Activated T-cell treated with anti-CD3 and anti-CD28 coated beads, Interleukin-2, amount 50 U/mL, for 4 hours (primary cell): ENCODE data around the gene OGFR. TPM values are rescaled to one million over a fixed set of nuclear protein-coding genes. Genes with fewer than 3 reads are reported as not detected.

Experiments
- ATAC-seq, 2 donors: fragments of 200-7000 bp; cut with Tn5 transposase; one replicate each; pipeline ENCODE4 v1.10.0; 2021
- DNase-seq: peaks from one replicate; pipeline ENCODE4 v3.0.0-alpha.2; 2020
- H3K27me3 Mint-ChIP-seq: one replicate; pipeline ENCODE4 v1.8.0; 2021; ENCODE audit warnings: low read depth, mixed read lengths
- H3K36me3 Mint-ChIP-seq: one replicate; pipeline ENCODE4 v1.8.0; 2022; ENCODE audit warnings: mixed read lengths; ENCODE audit not compliant: insufficient read depth
- H3K4me1 Mint-ChIP-seq: one replicate; pipeline ENCODE4 v1.8.0; 2021; ENCODE audit warnings: low read depth, mixed read lengths
- H3K4me3 Mint-ChIP-seq: one replicate; pipeline ENCODE4 v1.8.0; 2021; ENCODE audit warnings: mild to moderate bottlenecking, moderate library complexity, mixed read lengths
- H3K9me3 Mint-ChIP-seq: one replicate; pipeline ENCODE4 v1.8.0; 2021; ENCODE audit warnings: mixed read lengths
- total RNA-seq, 3 donors: library from RNA; stranded (reverse); gene quantifications; one replicate each; pipeline ENCODE4 v1.2.1, GENCODE V29; 2021

OGFR gene
- total RNA-seq, 3 donors from 2014 or later = 45.8 to 57.9 (median 53.9) TPM

GRCh38 chr20:62834967-62835730 lies 30.5 kb downstream of the OGFR start:
- H3K4me1 Mint-ChIP-seq = peaks cover 10% of the 10 kb centered on the region
- no peak for DNase-seq
- no peaks in the 10 kb centered on the region for H3K9me3 Mint-ChIP-seq
- peaks cover 2% of the 10 kb centered on the region for H3K27me3 Mint-ChIP-seq
- H3K4me3 Mint-ChIP-seq = no peak overlapping the region
- ATAC-seq = no peak
- H3K36me3 Mint-ChIP-seq = no peaks in the 10 kb centered on the region

- no peaks in the 10 kb centered on the region for H3K36me3 Mint-ChIP-seq
- H3K9me3 Mint-ChIP-seq = no peaks in the 10 kb centered on the region
- peaks cover 10% of the 10 kb centered on the region for H3K4me1 Mint-ChIP-seq
- peaks cover 2% of the 10 kb centered on the region for H3K27me3 Mint-ChIP-seq
- no peak for ATAC-seq
- DNase-seq = no peak
- no peak overlapping the region for H3K4me3 Mint-ChIP-seq
Observed at GRCh38 chr20:62835931-62836861, 31.6 kb downstream of the OGFR start.

GRCh38 chr20:62836967-62837490 lies 32.4 kb downstream of the OGFR start:
- H3K4me1 Mint-ChIP-seq = peaks cover 7% of the 10 kb centered on the region
- no peak for ATAC-seq
- no peak for DNase-seq
- H3K27me3 Mint-ChIP-seq = peaks cover 2% of the 10 kb centered on the region
- no peaks in the 10 kb centered on the region for H3K36me3 Mint-ChIP-seq
- H3K4me3 Mint-ChIP-seq = no peak overlapping the region
- no peaks in the 10 kb centered on the region for H3K9me3 Mint-ChIP-seq

- no peaks in the 10 kb centered on the region for H3K9me3 Mint-ChIP-seq
- H3K36me3 Mint-ChIP-seq = no peaks in the 10 kb centered on the region
- peaks cover 2% of the 10 kb centered on the region for H3K4me1 Mint-ChIP-seq
- peaks cover 2% of the 10 kb centered on the region for H3K27me3 Mint-ChIP-seq
- no peak overlapping the region for H3K4me3 Mint-ChIP-seq
- ATAC-seq (no peak), DNase-seq (no peak)
Observed at GRCh38 chr20:62837790-62838127, 33.1 kb downstream of the OGFR start.

GRCh38 chr20:62838128-62838891 lies 33.7 kb downstream of the OGFR start:
- ATAC-seq (no peak), DNase-seq (no peak)
- Mint-ChIP-seq H3K9me3 (no peaks in the 10 kb centered on the region), H3K4me3 (no peak overlapping the region), H3K27me3 (peaks cover 2% of the 10 kb centered on the region), H3K4me1 (no peaks in the 10 kb centered on the region), H3K36me3 (no peaks in the 10 kb centered on the region)

- no peaks in the 10 kb centered on the region for H3K36me3 Mint-ChIP-seq
- ATAC-seq = no peak
- H3K4me1 Mint-ChIP-seq = no peaks in the 10 kb centered on the region
- no peak for DNase-seq
- H3K9me3 Mint-ChIP-seq = no peaks in the 10 kb centered on the region
- H3K4me3 Mint-ChIP-seq = no peak overlapping the region
- peaks cover 2% of the 10 kb centered on the region for H3K27me3 Mint-ChIP-seq
Observed at GRCh38 chr20:62839261-62839660, 34.6 kb downstream of the OGFR start.

- Mint-ChIP-seq H3K4me3 (no peak overlapping the region), H3K4me1 (no peaks in the 10 kb centered on the region), H3K27me3 (peaks cover 2% of the 10 kb centered on the region), H3K36me3 (no peaks in the 10 kb centered on the region), H3K9me3 (no peaks in the 10 kb centered on the region)
- DNase-seq (no peak), ATAC-seq (no peak)
Observed at GRCh38 chr20:62839816-62840215, 35.2 kb downstream of the OGFR start.

- peaks cover 2% of the 10 kb centered on the region for H3K36me3 Mint-ChIP-seq
- H3K27me3 Mint-ChIP-seq = peaks cover 2% of the 10 kb centered on the region
- no peaks in the 10 kb centered on the region for H3K4me1 Mint-ChIP-seq
- H3K4me3 Mint-ChIP-seq = no peak overlapping the region
- ATAC-seq (no peak), DNase-seq (no peak)
- H3K9me3 Mint-ChIP-seq = no peaks in the 10 kb centered on the region
Observed at GRCh38 chr20:62840244-62841197, 35.9 kb downstream of the OGFR start.

GRCh38 chr20:62841705-62842212 lies 37.1 kb downstream of the OGFR start:
- Mint-ChIP-seq H3K27me3 (peaks cover 2% of the 10 kb centered on the region), H3K36me3 (peaks cover 4% of the 10 kb centered on the region), H3K9me3 (no peaks in the 10 kb centered on the region), H3K4me1 (no peaks in the 10 kb centered on the region), H3K4me3 (no peak overlapping the region)
- ATAC-seq = no peak
- DNase-seq = no peak

GRCh38 chr20:62843656-62844055 lies 39.0 kb downstream of the OGFR start:
- DNase-seq (no peak), ATAC-seq (no peak)
- Mint-ChIP-seq H3K36me3 (peaks cover 10% of the 10 kb centered on the region), H3K9me3 (no peaks in the 10 kb centered on the region), H3K4me1 (no peaks in the 10 kb centered on the region), H3K4me3 (no peak overlapping the region), H3K27me3 (no peaks in the 10 kb centered on the region)

GRCh38 chr20:62844182-62844581 lies 39.5 kb downstream of the OGFR start:
- no peaks in the 10 kb centered on the region for H3K27me3 Mint-ChIP-seq
- ATAC-seq (no peak), DNase-seq (no peak)
- no peaks in the 10 kb centered on the region for H3K9me3 Mint-ChIP-seq
- H3K4me3 Mint-ChIP-seq = no peak overlapping the region
- H3K36me3 Mint-ChIP-seq = peaks cover 10% of the 10 kb centered on the region
- H3K4me1 Mint-ChIP-seq = no peaks in the 10 kb centered on the region

GRCh38 chr20:62845416-62846160 lies 41.0 kb downstream of the OGFR start:
- Mint-ChIP-seq H3K4me1 (no peaks in the 10 kb centered on the region), H3K4me3 (no peak overlapping the region), H3K27me3 (no peaks in the 10 kb centered on the region), H3K9me3 (no peaks in the 10 kb centered on the region), H3K36me3 (peaks cover 16% of the 10 kb centered on the region)
- DNase-seq (no peak), ATAC-seq (no peak)
